Panc1 (cell line): ENCODE data around the gene HMX1. TPM values are rescaled to one million over a fixed set of nuclear protein-coding genes. Genes with fewer than 3 reads are reported as not detected.

Experiments used
- ATAC-seq: fragments of 200-7000 bp; cut with Tn5 transposase; 2 replicates; pipeline ENCODE4 v1.9.1; 2020; ENCODE audit warnings: mild to moderate bottlenecking, moderate library complexity
- BruUV-seq: library from RNA; stranded (reverse); fragments of 400-500 nt; replicated peaks from 2 replicates; lab custom pipeline; 2021; lab: Mats Ljungman, UMichigan
- CTCF ChIA-PET: fragments of 300-600 bp; sonication (Branson Sonifier 250); formaldehyde crosslinking; loops from one replicate; lab custom pipeline; 2022; ENCODE audit warnings: antibody characterized with exemption; lab: Charles Lee
- POLR2A ChIA-PET: fragments of 300-600 bp; sonication (Branson Sonifier 250); formaldehyde crosslinking; loops from one replicate; lab custom pipeline; 2022; ENCODE audit warnings: antibody characterized with exemption; lab: Charles Lee
- DNase-seq: peaks from one replicate; pipeline ENCODE4 v3.0.0-alpha.2; 2010; ENCODE audit warnings: low read depth, low spot score
- H3K27ac ChIP-seq: 2 replicates; pipeline ENCODE4 v1.5.1; 2011; ENCODE audit warnings: mild to moderate bottlenecking, low read length, inconsistent platforms
- H3K27me3 ChIP-seq: fragments of 200-500 bp; sonication (Bioruptor generic); 2 replicates; pipeline ENCODE4 v1.6.0; 2014; ENCODE audit warnings: low read length, inconsistent platforms; ENCODE audit not compliant: control insufficient read depth, insufficient read depth
- H3K36me3 ChIP-seq: fragments of 200-500 bp; sonication (Bioruptor generic); 2 replicates; pipeline ENCODE4 v1.5.1; 2014; ENCODE audit warnings: inconsistent platforms, mild to moderate bottlenecking, low read length, moderate library complexity; ENCODE audit not compliant: control insufficient read depth, insufficient read depth
- H3K4me1 ChIP-seq: 2 replicates; pipeline ENCODE4 v1.5.1; 2011; ENCODE audit warnings: inconsistent platforms, mild to moderate bottlenecking, low read length, moderate library complexity; ENCODE audit not compliant: control insufficient read depth, insufficient read depth
- H3K4me3 ChIP-seq, 2 experiments: 2 replicates each; pipeline ENCODE4 v1.5.1; 2011 to 2012; ENCODE audit warnings: low read depth in 2 of 2, low read length in 2 of 2, mild to moderate bottlenecking in 2 of 2, inconsistent platforms in 1 of 2, moderate library complexity in 1 of 2
- H3K9me3 ChIP-seq: fragments of 200-500 bp; sonication (Bioruptor generic); 2 replicates; pipeline ENCODE4 v1.5.1; 2014; ENCODE audit warnings: low read depth, mild to moderate bottlenecking, inconsistent platforms, low read length, moderate library complexity; ENCODE audit not compliant: control insufficient read depth, insufficient read depth
- CTCF ChIP-seq: fragments of 450-650 bp; IDR thresholded peaks from 2 replicates; pipeline ENCODE4 v1.5.1; 2017; ENCODE audit warnings: mild to moderate bottlenecking
- POLR2AphosphoS5 ChIP-seq: IDR thresholded peaks from 2 replicates; pipeline ENCODE4 v1.6.1; 2012; ENCODE audit warnings: mild to moderate bottlenecking, low read depth, low read length, moderate library complexity
- REST ChIP-seq, 2 experiments: IDR thresholded peaks; 2 replicates each; pipeline ENCODE4 v1.6.1; 2011 to 2012; ENCODE audit warnings: low read depth in 2 of 2, control low read depth in 1 of 2, low read length in 1 of 2, mild to moderate bottlenecking in 1 of 2, moderate library complexity in 1 of 2; ENCODE audit not compliant: insufficient read depth in 1 of 2
- SIN3A ChIP-seq: IDR thresholded peaks from 2 replicates; pipeline ENCODE4 v1.6.1; 2012; ENCODE audit warnings: low read depth, mild to moderate bottlenecking, low read length, moderate library complexity, borderline replicate concordance; ENCODE audit not compliant: insufficient read depth
- TCF7L2 ChIP-seq: IDR thresholded peaks from 2 replicates; pipeline ENCODE4 v1.6.1; 2011; ENCODE audit warnings: mild to moderate bottlenecking, low read depth, low read length, inconsistent platforms
- in situ Hi-C: cut with HindIII; loops from 2 replicates; pipeline ENCODE4 v1.10.0; 2016; ENCODE audit warnings: low sequenced_read_pairs, low pct_unique_long_range_greater_than_20kb
- intact Hi-C: fragments of 100-400 bp; cut with micrococcal nuclease; formaldehyde crosslinking; loops from one replicate; pipeline ENCODE4 v1.10.0; 2022; ENCODE audit not compliant: unreplicated experiment
- total RNA-seq: library from RNA; stranded (reverse); gene quantifications from one replicate; pipeline ENCODE4 v1.2.1, GENCODE V29; 2021; ENCODE audit not compliant: unreplicated experiment

The HMX1 gene
- total RNA-seq, 1 experiment from 2014 or later: not detected

GRCh38 chr4:8874003-8874895, 2.6 kb upstream of the HMX1 start:
- H3K27me3 ChIP-seq: no peaks in the 10 kb centered on the region; the same call in 1 of the 2 replicates
- no TSS peak for BruUV-seq
- no peaks in the 10 kb centered on the region for H3K36me3 ChIP-seq
- no peaks in the 10 kb centered on the region for H3K4me1 ChIP-seq
- CTCF ChIA-PET: no interaction called here
- no peak for TF ChIP-seq POLR2AphosphoS5
- no peak for TF ChIP-seq TCF7L2
- no peak for TF ChIP-seq REST (IDR thresholded peaks at IDR 0.05; ENCODE audit: insufficient read depth in 1 of 2, low read depth in 2 of 2, low read length in 1 of 2)
- no peak for TF ChIP-seq SIN3A
- no peak for TF ChIP-seq CTCF
- POLR2A ChIA-PET: no interaction called here
- no peak overlapping the region for H3K4me3 ChIP-seq
- intact Hi-C loops (no loop called here), in situ Hi-C loops (no loop called here)
- H3K27ac ChIP-seq: no peak overlapping the region
- ATAC-seq (no peak), DNase-seq (no peak)
- H3K9me3 ChIP-seq: no peaks in the 10 kb centered on the region

DNA sequence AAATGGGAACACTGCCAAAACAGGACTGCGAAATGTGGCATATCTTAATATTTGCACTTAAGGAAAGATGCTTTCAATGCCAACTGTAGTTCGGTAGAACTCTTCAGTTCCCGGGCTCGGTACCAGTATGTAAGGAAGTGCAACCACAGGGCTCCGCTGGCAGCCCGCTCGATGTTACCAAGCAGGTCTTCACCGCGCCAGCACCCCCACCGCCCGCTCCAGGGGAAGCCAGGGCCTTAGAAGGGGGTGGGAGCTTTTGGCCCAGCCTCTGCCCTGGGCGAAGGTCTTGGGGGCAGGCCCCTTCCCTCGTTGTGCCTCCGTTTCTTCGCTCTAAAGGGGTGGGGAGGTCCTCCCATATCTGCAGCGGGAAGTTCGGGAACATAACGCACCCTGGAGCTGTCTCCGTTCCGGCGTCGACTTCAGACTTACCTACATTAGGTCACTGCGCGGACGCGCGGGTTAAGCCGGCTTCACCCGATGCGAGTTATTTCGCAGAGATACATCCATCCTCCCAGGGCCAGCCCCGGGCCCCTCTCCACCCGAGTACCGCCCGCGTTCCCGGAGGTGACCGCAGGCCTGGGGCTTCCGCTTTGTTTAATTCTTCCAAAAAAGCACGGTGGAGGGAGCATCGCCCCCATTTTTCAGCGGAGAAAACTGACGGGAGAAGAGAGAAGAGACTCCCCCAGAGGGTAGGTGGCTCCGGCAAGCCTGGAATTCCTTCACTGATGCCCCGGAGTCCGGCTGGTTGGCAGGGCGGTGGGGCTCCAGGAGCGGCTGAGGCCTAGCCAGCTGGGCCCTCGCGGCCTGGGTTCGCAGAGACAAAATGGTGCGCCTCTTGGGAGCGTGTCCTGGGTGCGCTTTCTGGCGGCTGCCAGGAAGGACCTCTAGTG, 1.0 kb upstream of the HMX1 start:
- POLR2A ChIA-PET: no interaction called here
- in situ Hi-C loops: no loop called here
- no TSS peak for BruUV-seq

More for the DNA sequence above, 1.0 kb upstream of the HMX1 start:
- ATAC-seq (no peak), DNase-seq (no peak)
- no peak overlapping the region for H3K27ac ChIP-seq
- no peaks in the 10 kb centered on the region; the same call in 1 of the 2 replicates for H3K27me3 ChIP-seq
- H3K4me3 ChIP-seq: no peak overlapping the region
- no peak for TF ChIP-seq TCF7L2
- TF ChIP-seq CTCF: no peak
- no peak for TF ChIP-seq REST (IDR thresholded peaks at IDR 0.05; ENCODE audit: insufficient read depth in 1 of 2, low read depth in 2 of 2, low read length in 1 of 2)
- no peak for TF ChIP-seq POLR2AphosphoS5
- no peak for TF ChIP-seq SIN3A
- intact Hi-C loops: no loop called here
- H3K36me3 ChIP-seq: no peaks in the 10 kb centered on the region
- no peaks in the 10 kb centered on the region for H3K9me3 ChIP-seq
- no peaks in the 10 kb centered on the region for H3K4me1 ChIP-seq
- CTCF ChIA-PET: no interaction called here
